GM19099 (cell line): ENCODE measurements around the gene TKFC.

Experiments
- POLR2A ChIP-seq: IDR thresholded peaks from 3 replicates; pipeline ENCODE4 v1.6.1; 2011; ENCODE audit warnings: low read depth; ENCODE audit not compliant: insufficient read length; ENCODE audit errors: extremely low read depth

Gene TKFC

GRCh38 chr11:61332797-61333549 is at the start of gene TKFC, which contains the start of gene DDB1:
TSS of gene TKFC (plus strand) at chr11:61333228. CDS start at chr11:61334729, 1,501 bp downstream.
TSS of gene DDB1 (minus strand) at chr11:61333105. CDS start at chr11:61332968, 137 bp downstream.
- peak; percentile 95 for TF ChIP-seq POLR2A

GRCh38 chr11:61283613-61284012 is 49.4 kb upstream of the TKFC start:
- TF ChIP-seq POLR2A: no peak

- no peak for TF ChIP-seq POLR2A
Observed at GRCh38 chr11:61287338-61287977, 45.6 kb upstream of the TKFC start.

GRCh38 chr11:61290905-61291690 is 41.9 kb upstream of the TKFC start:
- no peak for TF ChIP-seq POLR2A

- no peak for TF ChIP-seq POLR2A
Observed at GRCh38 chr11:61292356-61292755, 40.7 kb upstream of the TKFC start.

- no peak for TF ChIP-seq POLR2A
Observed at GRCh38 chr11:61293867-61294716, 38.9 kb upstream of the TKFC start.

GRCh38 chr11:61294717-61295595 is 38.1 kb upstream of the TKFC start, which contains the start of gene VWCE:
TSS of gene VWCE (minus strand) at chr11:61295316. CDS start at chr11:61295037, 279 bp downstream.
- peak; percentile 37 for TF ChIP-seq POLR2A

GRCh38 chr11:61295596-61295926 is 37.5 kb upstream of the TKFC start:
- TF ChIP-seq POLR2A: no peak

GRCh38 chr11:61297341-61297740 is 35.7 kb upstream of the TKFC start:
- TF ChIP-seq POLR2A: no peak

GRCh38 chr11:61297746-61298145 is 35.3 kb upstream of the TKFC start:
- TF ChIP-seq POLR2A: no peak

- no peak for TF ChIP-seq POLR2A
Observed at GRCh38 chr11:61298663-61299244, 34.3 kb upstream of the TKFC start.

- no peak for TF ChIP-seq POLR2A
Observed at GRCh38 chr11:61302550-61302949, 30.5 kb upstream of the TKFC start.

- no peak for TF ChIP-seq POLR2A
Observed at GRCh38 chr11:61303725-61304124, 29.3 kb upstream of the TKFC start.
